GM11168 (cell line): ENCODE measurements around the gene CDKL1.
"Not testable (repeated sequence)": the region's sequence is repeated elsewhere in the genome, so short reads cannot be mapped to it uniquely, and the experiment has no call there.

ENCODE experiments used
- in situ Hi-C: fragments of 300-500 bp; cut with MboI; formaldehyde crosslinking; loops from one replicate; pipeline ENCODE4 v1.12.0; 2022; ENCODE audit warnings: low sequenced_read_pairs; ENCODE audit not compliant: unreplicated experiment

The CDKL1 gene

GRCh38 chr14:50339178-50339804 is 57.4 kb downstream of the CDKL1 start:
- in situ Hi-C loops = no loop called here

GRCh38 chr14:50338587-50338986 is 58.1 kb downstream of the CDKL1 start:
- in situ Hi-C loops = no loop called here

- in situ Hi-C loops = no loop called here
Measured at GRCh38 chr14:50335989-50336824, 60.5 kb downstream of the CDKL1 start.

GRCh38 chr14:50335389-50335788 is 61.3 kb downstream of the CDKL1 start:
- in situ Hi-C loops = no loop called here

GRCh38 chr14:50334211-50334610 is 62.5 kb downstream of the CDKL1 start:
- in situ Hi-C loops = no loop called here

GRCh38 chr14:50333014-50333509 is 63.6 kb downstream of the CDKL1 start:
- in situ Hi-C loops = no loop called here

GRCh38 chr14:50331596-50331995 is 65.1 kb downstream of the CDKL1 start:
- in situ Hi-C loops = no loop called here

GRCh38 chr14:50321009-50321660 is 75.5 kb downstream of the CDKL1 start:
- in situ Hi-C loops = loop anchor here (10.0 kb wide), 1 partner anchor 204 kb away; no protein-coding TSS in a partner anchor

- in situ Hi-C loops = loop anchor here (10.0 kb wide), 1 partner anchor 205 kb away; no protein-coding TSS in a partner anchor
Measured at GRCh38 chr14:50320283-50320682, 76.4 kb downstream of the CDKL1 start.

GRCh38 chr14:50319721-50320120 is 77.0 kb downstream of the CDKL1 start:
- in situ Hi-C loops = loop anchor here (10.0 kb wide), 1 partner anchor 205 kb away; no protein-coding TSS in a partner anchor

GRCh38 chr14:50319293-50319692 is 77.4 kb downstream of the CDKL1 start:
- in situ Hi-C loops = no loop called here

- in situ Hi-C loops = no loop called here
Measured at GRCh38 chr14:50318031-50318626, 78.6 kb downstream of the CDKL1 start.

GRCh38 chr14:50314098-50314497 is 82.6 kb downstream of the CDKL1 start:
- in situ Hi-C loops = not testable (repeated sequence)

GRCh38 chr14:50312734-50313054 is 84.0 kb downstream of the CDKL1 start:
- in situ Hi-C loops = no loop called here

GRCh38 chr14:50311972-50312733 is 84.5 kb downstream of the CDKL1 start, which contains the start of the genes DMAC2L and L2HGDH:
DMAC2L (plus strand) TSS chr14:50312324; CDS start chr14:50321488, 9,164 bp downstream.
L2HGDH (minus strand) TSS chr14:50312229; CDS start chr14:50312150, 79 bp downstream.
- in situ Hi-C loops = no loop called here

- in situ Hi-C loops = no loop called here
Measured at GRCh38 chr14:50311337-50311971, 85.2 kb downstream of the CDKL1 start.

- in situ Hi-C loops = no loop called here
Measured at GRCh38 chr14:50310445-50310844, 86.2 kb downstream of the CDKL1 start.

GRCh38 chr14:50308363-50308915 is 88.2 kb downstream of the CDKL1 start:
- in situ Hi-C loops = no loop called here
